ENCODE data around the gene GNAS. TPM values are rescaled to one million over a fixed set of nuclear protein-coding genes. Genes with fewer than 3 reads are reported as not detected.

Gene GNAS
- total RNA-seq, 4 donors from 2014 or later = 484 to 621 (median 524) TPM

DNA sequence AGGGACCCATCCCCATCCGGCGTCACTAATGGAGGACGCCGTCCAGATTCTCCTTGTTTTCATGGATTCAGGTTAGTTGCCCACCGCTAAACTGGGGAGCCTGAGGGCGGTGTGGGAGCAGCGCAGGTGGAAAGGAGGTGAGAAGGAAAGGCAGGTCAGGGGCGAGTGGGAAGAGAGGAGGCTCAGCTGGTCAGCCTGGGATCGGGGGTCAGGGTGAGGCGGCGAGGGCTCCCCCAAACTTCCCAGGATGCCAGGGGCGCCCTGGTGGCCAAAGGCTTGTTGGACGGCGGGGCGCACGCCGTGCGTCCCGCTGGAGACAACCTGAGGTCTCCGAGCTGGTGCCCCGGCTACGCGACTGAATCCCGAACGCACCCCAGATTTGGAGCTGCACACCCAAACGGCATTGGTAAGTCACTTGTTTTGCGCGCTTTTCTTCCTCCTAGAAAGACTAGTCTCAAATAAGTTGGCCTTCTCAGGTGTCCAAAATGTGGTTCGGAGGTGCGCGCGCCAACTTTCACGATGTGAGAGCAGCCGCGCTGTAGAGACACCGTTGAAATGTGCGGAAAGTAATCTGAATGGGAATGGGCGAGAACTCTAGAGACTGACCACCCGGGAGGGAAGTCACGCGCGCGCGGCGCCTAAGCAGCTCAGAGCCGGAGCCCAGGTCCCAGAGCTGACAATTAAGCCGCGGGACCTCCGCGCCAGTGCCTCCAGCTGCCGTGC is 11.5 kb upstream of the GNAS start:
- Histone ChIP-seq H3K4me1 (peaks cover 0 to 15% (median 0%) of the 10 kb centered on the region in 4 donors), H3K27ac (no peak overlapping the region), H3K36me3 (peaks cover 0 to 11% (median 0%) of the 10 kb centered on the region in 3 donors), H3K4me3 (no peak overlapping the region), H3K27me3 (peaks cover 0 to 68% of the 10 kb centered on the region in 2 donors), H3K9me3 (no peaks in the 10 kb centered on the region)
- TF ChIP-seq POLR2A (IDR thresholded peaks at IDR 0.05) (no peak), CTCF (IDR thresholded peaks at IDR 0.05) (no peak), EP300 (IDR thresholded peaks at IDR 0.05) (no peak)
- 61 to 78% methylated on average over 49 to 51 of the region's 51 CpGs for WGBS, 2 donors
- DNase-seq (ENCODE audit: low spot score in 2 of 2) = no peak

- 60 to 69% methylated on average over 58 of the region's 58 CpGs for WGBS, 2 donors
- DNase-seq (ENCODE audit: low spot score in 2 of 2) = no peak
- H3K9me3 ChIP-seq = no peaks in the 10 kb centered on the region
- TF ChIP-seq EP300 (IDR thresholded peaks at IDR 0.05) (no peak), CTCF (IDR thresholded peaks at IDR 0.05) (no peak), POLR2A (IDR thresholded peaks at IDR 0.05) (no peak)
- H3K4me1 ChIP-seq = peaks cover 0 to 15% (median 0%) of the 10 kb centered on the region in 4 donors
- no peak overlapping the region for H3K4me3 ChIP-seq
- H3K27me3 ChIP-seq = peaks cover 0 to 75% of the 10 kb centered on the region in 2 donors
- peaks cover 0 to 11% (median 0%) of the 10 kb centered on the region in 3 donors for H3K36me3 ChIP-seq
- H3K27ac ChIP-seq = no peak overlapping the region
These were observed 10.8 kb upstream of the GNAS start for GRCh38 chr20:58841539-58842264.

DNA sequence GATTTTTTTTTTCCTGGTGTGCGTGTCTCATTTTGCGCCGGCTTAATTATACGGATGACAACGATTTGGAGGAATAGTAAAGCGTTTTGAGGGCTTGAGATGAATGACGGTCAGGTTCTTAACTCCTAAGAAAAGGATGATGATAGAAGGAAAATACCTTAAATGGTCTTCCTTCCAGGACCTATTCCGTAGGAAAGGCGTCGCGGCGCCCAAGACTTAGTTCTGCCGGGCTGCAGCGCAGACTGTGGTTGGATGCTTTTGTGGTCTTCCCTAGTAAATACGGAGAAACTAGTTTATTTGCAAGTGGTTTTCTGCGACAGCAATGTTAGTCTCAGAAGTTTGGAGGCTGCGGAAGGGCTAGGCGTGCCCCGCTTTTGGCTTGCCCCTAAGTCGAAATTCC is 10.2 kb upstream of the GNAS start:
- no peak for DNase-seq (ENCODE audit: low spot score in 2 of 2)
- H3K27ac ChIP-seq = no peak overlapping the region
- peaks cover 0 to 11% (median 0%) of the 10 kb centered on the region in 3 donors for H3K36me3 ChIP-seq
- H3K4me1 ChIP-seq = peaks cover 0 to 15% (median 0%) of the 10 kb centered on the region in 4 donors
- TF ChIP-seq POLR2A (IDR thresholded peaks at IDR 0.05) = no peak
- TF ChIP-seq CTCF (IDR thresholded peaks at IDR 0.05) = no peak
- TF ChIP-seq EP300 (IDR thresholded peaks at IDR 0.05) = no peak
- no peak overlapping the region for H3K4me3 ChIP-seq
- H3K9me3 ChIP-seq = no peaks in the 10 kb centered on the region
- peaks cover 0 to 78% of the 10 kb centered on the region in 2 donors for H3K27me3 ChIP-seq
- 57 to 65% methylated on average over 20 of the region's 20 CpGs for WGBS, 2 donors

GRCh38 chr20:58843128-58843556 is 9.4 kb upstream of the GNAS start:
- no peak for DNase-seq (ENCODE audit: low spot score in 2 of 2)
- no peak for TF ChIP-seq CTCF (IDR thresholded peaks at IDR 0.05)
- TF ChIP-seq EP300 (IDR thresholded peaks at IDR 0.05) = no peak
- no peak for TF ChIP-seq POLR2A (IDR thresholded peaks at IDR 0.05)
- WGBS, 2 donors = 38 to 45% methylated on average over 6 of the region's 6 CpGs
- Histone ChIP-seq H3K9me3 (no peaks in the 10 kb centered on the region), H3K4me3 (no peak overlapping the region), H3K27ac (no peak overlapping the region), H3K36me3 (peaks cover 0 to 11% (median 0%) of the 10 kb centered on the region in 3 donors), H3K4me1 (peaks cover 0 to 15% (median 0%) of the 10 kb centered on the region in 4 donors), H3K27me3 (peaks cover 0 to 70% of the 10 kb centered on the region in 2 donors)

- H3K27me3 ChIP-seq = peaks cover 0 to 58% of the 10 kb centered on the region in 2 donors
- no peak for DNase-seq (ENCODE audit: low spot score in 2 of 2)
These were observed 6.8 kb upstream of the GNAS start for GRCh38 chr20:58845706-58846105.

More at GRCh38 chr20:58845706-58846105, 6.8 kb upstream of the GNAS start:
- peaks cover 0 to 11% (median 0%) of the 10 kb centered on the region in 3 donors for H3K36me3 ChIP-seq
- H3K27ac ChIP-seq = no peak overlapping the region
- H3K4me3 ChIP-seq = no peak overlapping the region
- H3K4me1 ChIP-seq = peaks cover 0 to 2% (median 0%) of the 10 kb centered on the region in 4 donors
- 56 to 68% methylated on average over 3 of the region's 3 CpGs for WGBS, 2 donors
- no peaks in the 10 kb centered on the region for H3K9me3 ChIP-seq
- TF ChIP-seq POLR2A (IDR thresholded peaks at IDR 0.05) (no peak), EP300 (IDR thresholded peaks at IDR 0.05) (no peak), CTCF (IDR thresholded peaks at IDR 0.05) (no peak)
